Esophagus squamous epithelium (tissue), 4 donors: ENCODE results near the gene ATP2A2.

Experiments
- CTCF ChIP-seq, 6 experiments: fragments of 450-650 bp in 4 of 6; fragments of 200-600 bp in 2 of 6; sonication (generic) in 2 of 6; IDR thresholded peaks; one replicate each; pipeline ENCODE4 v1.5.1; 2016 to 2019; ENCODE audit warnings: antibody characterized with exemption in 6 of 6, mild to moderate bottlenecking in 4 of 6, moderate library complexity in 4 of 6
- POLR2A ChIP-seq, 4 donors: fragments of 450-650 bp; IDR thresholded peaks; one replicate each; pipeline ENCODE4 v1.6.1; 2017; ENCODE audit warnings: antibody characterized with exemption in 4 of 4, mild to moderate bottlenecking in 4 of 4, moderate library complexity in 3 of 4

GRCh38 chr12:110349514-110350151, 68.6 kb downstream of the ATP2A2 start:
- TF ChIP-seq POLR2A (IDR thresholded peaks at IDR 0.05) (no peak), CTCF (IDR thresholded peaks at IDR 0.05) (no peak)
